ENCODE data around the gene LACTB. TPM values are rescaled to one million over a fixed set of nuclear protein-coding genes. Genes with fewer than 3 reads are reported as not detected.
A peak's percentile ranks its signal among the peaks of the same experiment; 100 is the strongest.

Gene LACTB
- total and polyA plus RNA-seq, 2 of the 13 experiments (the other 11 are each of a cell fraction or from before 2014, with no cell fraction given): 14.8 to 23.0 TPM

DNA sequence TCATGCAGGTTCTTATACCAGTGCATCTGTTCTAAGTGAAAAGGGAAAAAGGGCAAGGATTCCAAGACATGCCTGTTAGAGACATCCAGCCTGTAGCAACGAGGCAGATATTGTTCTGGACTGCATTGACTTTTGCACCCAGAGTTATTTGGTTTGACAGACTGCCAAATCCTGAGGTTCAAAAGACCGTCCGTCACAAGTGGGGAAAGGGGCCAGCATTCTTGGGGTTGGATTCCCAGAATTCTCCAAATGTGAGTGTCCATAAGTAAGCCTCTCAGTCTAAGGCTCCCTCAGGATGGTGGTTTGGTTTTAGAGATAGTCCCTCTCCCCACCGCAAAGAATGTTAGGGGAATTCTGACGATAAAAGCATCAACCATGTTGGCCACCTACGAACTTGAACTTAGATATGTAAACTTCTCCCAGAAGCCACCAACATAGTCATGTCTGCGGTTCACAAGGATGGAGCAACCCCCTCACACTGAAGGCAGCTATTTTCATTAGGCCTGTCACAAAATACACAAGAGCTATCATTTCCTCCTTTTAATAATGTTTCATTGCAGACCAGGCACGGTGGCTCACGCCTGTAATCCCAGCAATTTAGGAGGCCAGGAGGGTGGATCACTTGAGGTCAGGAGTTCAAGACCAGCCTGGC is 13.6 kb upstream of the LACTB start (continued):
- TF ChIP-seq HHEX (CRISPR knock-in tag; IDR thresholded peaks at IDR 0.05) (peak; percentile 51), POLR2A (IDR thresholded peaks at IDR 0.05; ENCODE audit: insufficient read depth in 1 of 2, low read depth in 2 of 2, low read length in 2 of 2) (no peak), ZNF570 (CRISPR knock-in tag; IDR thresholded peaks at IDR 0.05; ENCODE audit: borderline replicate concordance) (no peak), KLF16 (CRISPR knock-in tag; IDR thresholded peaks at IDR 0.05) (peak in 1 of 2 experiments; percentile 40; a peak in 1 of 4 replicates), ZNF232 (CRISPR knock-in tag; IDR thresholded peaks at IDR 0.05; ENCODE audit: borderline replicate concordance) (peak; percentile 43; the same call in 1 of the 2 replicates), ATAD3A (CRISPR knock-in tag; IDR thresholded peaks at IDR 0.05) (no peak), ZNF460 (CRISPR knock-in tag; IDR thresholded peaks at IDR 0.05; ENCODE audit: borderline replicate concordance) (peak; percentile 29; the same call in 1 of the 2 replicates), FOXC1 (CRISPR knock-in tag; IDR thresholded peaks at IDR 0.05; ENCODE audit: borderline replicate concordance) (no peak), ZNF264 (CRISPR knock-in tag; IDR thresholded peaks at IDR 0.05) (peak; percentile 70), ZNF12 (CRISPR knock-in tag; IDR thresholded peaks at IDR 0.05) (no peak)
- TF ChIP-seq, protein P1, sequence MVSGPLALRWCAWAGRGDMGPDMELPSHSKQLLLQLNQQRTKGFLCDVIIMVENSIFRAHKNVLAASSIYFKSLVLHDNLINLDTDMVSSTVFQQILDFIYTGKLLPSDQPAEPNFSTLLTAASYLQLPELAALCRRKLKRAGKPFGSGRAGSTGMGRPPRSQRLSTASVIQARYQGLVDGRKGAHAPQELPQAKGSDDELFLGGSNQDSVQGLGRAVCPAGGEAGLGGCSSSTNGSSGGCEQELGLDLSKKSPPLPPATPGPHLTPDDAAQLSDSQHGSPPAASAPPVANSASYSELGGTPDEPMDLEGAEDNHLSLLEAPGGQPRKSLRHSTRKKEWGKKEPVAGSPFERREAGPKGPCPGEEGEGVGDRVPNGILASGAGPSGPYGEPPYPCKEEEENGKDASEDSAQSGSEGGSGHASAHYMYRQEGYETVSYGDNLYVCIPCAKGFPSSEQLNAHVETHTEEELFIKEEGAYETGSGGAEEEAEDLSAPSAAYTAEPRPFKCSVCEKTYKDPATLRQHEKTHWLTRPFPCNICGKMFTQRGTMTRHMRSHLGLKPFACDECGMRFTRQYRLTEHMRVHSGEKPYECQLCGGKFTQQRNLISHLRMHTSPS (CRISPR knock-in tag; IDR thresholded peaks at IDR 0.05; ENCODE audit: low read depth): peak; percentile 27; the same call in 1 of the 2 replicates
- TF ChIP-seq, protein P2, sequence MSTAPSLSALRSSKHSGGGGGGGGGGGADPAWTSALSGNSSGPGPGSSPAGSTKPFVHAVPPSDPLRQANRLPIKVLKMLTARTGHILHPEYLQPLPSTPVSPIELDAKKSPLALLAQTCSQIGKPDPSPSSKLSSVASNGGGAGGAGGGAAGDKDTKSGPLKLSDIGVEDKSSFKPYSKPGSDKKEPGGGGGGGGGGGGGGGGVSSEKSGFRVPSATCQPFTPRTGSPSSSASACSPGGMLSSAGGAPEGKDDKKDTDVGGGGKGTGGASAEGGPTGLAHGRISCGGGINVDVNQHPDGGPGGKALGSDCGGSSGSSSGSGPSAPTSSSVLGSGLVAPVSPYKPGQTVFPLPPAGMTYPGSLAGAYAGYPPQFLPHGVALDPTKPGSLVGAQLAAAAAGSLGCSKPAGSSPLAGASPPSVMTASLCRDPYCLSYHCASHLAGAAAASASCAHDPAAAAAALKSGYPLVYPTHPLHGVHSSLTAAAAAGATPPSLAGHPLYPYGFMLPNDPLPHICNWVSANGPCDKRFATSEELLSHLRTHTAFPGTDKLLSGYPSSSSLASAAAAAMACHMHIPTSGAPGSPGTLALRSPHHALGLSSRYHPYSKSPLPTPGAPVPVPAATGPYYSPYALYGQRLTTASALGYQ (CRISPR knock-in tag; IDR thresholded peaks at IDR 0.05): peak; percentile 82; the same call in 1 of the 2 replicates
- TF ChIP-seq, protein P3, sequence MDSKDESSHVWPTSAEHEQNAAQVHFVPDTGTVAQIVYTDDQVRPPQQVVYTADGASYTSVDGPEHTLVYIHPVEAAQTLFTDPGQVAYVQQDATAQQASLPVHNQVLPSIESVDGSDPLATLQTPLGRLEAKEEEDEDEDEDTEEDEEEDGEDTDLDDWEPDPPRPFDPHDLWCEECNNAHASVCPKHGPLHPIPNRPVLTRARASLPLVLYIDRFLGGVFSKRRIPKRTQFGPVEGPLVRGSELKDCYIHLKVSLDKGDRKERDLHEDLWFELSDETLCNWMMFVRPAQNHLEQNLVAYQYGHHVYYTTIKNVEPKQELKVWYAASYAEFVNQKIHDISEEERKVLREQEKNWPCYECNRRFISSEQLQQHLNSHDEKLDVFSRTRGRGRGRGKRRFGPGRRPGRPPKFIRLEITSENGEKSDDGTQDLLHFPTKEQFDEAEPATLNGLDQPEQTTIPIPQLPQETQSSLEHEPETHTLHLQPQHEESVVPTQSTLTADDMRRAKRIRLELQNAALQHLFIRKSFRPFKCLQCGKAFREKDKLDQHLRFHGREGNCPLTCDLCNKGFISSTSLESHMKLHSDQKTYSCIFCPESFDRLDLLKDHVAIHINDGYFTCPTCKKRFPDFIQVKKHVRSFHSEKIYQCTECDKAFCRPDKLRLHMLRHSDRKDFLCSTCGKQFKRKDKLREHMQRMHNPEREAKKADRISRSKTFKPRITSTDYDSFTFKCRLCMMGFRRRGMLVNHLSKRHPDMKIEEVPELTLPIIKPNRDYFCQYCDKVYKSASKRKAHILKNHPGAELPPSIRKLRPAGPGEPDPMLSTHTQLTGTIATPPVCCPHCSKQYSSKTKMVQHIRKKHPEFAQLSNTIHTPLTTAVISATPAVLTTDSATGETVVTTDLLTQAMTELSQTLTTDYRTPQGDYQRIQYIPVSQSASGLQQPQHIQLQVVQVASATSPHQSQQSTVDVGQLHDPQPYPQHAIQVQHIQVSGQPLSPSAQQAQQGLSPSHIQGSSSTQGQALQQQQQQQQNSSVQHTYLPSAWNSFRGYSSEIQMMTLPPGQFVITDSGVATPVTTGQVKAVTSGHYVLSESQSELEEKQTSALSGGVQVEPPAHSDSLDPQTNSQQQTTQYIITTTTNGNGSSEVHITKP (CRISPR knock-in tag; IDR thresholded peaks at IDR 0.05; ENCODE audit: low read depth): peak; percentile 48; the same call in 1 of the 2 replicates
- TF ChIP-seq, protein P4, sequence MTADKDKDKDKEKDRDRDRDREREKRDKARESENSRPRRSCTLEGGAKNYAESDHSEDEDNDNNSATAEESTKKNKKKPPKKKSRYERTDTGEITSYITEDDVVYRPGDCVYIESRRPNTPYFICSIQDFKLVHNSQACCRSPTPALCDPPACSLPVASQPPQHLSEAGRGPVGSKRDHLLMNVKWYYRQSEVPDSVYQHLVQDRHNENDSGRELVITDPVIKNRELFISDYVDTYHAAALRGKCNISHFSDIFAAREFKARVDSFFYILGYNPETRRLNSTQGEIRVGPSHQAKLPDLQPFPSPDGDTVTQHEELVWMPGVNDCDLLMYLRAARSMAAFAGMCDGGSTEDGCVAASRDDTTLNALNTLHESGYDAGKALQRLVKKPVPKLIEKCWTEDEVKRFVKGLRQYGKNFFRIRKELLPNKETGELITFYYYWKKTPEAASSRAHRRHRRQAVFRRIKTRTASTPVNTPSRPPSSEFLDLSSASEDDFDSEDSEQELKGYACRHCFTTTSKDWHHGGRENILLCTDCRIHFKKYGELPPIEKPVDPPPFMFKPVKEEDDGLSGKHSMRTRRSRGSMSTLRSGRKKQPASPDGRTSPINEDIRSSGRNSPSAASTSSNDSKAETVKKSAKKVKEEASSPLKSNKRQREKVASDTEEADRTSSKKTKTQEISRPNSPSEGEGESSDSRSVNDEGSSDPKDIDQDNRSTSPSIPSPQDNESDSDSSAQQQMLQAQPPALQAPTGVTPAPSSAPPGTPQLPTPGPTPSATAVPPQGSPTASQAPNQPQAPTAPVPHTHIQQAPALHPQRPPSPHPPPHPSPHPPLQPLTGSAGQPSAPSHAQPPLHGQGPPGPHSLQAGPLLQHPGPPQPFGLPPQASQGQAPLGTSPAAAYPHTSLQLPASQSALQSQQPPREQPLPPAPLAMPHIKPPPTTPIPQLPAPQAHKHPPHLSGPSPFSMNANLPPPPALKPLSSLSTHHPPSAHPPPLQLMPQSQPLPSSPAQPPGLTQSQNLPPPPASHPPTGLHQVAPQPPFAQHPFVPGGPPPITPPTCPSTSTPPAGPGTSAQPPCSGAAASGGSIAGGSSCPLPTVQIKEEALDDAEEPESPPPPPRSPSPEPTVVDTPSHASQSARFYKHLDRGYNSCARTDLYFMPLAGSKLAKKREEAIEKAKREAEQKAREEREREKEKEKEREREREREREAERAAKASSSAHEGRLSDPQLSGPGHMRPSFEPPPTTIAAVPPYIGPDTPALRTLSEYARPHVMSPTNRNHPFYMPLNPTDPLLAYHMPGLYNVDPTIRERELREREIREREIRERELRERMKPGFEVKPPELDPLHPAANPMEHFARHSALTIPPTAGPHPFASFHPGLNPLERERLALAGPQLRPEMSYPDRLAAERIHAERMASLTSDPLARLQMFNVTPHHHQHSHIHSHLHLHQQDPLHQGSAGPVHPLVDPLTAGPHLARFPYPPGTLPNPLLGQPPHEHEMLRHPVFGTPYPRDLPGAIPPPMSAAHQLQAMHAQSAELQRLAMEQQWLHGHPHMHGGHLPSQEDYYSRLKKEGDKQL (CRISPR knock-in tag; IDR thresholded peaks at IDR 0.05; ENCODE audit: low read depth): 0 out of 2 replicates have a peak, but pooled peaks have one; percentile 22

Data from HepG2 (cell line).